GM20000 (cell line): ENCODE results near the gene JMJD1C.
A peak's percentile ranks its signal among the peaks of the same experiment; 100 is the strongest.

Experiments
- DNase-seq: peaks from one replicate; pipeline ENCODE4 v3.0.0; 2012; ENCODE audit warnings: low spot score
- CTCF ChIP-seq: IDR thresholded peaks from 2 replicates; pipeline ENCODE4 v1.5.1; 2012; ENCODE audit warnings: mild to moderate bottlenecking, control low read depth; ENCODE audit errors: extremely low read depth, missing control alignments

Gene JMJD1C

GRCh38 chr10:63266391-63267316 is 199.1 kb downstream of the JMJD1C start:
- no peak for TF ChIP-seq CTCF
- no peak for DNase-seq

- no peak for TF ChIP-seq CTCF
- no peak for DNase-seq
Observed at GRCh38 chr10:63265683-63266235, 200.0 kb downstream of the JMJD1C start.

GRCh38 chr10:63265222-63265617 is 200.6 kb downstream of the JMJD1C start:
- DNase-seq = peak; percentile 15
- no peak for TF ChIP-seq CTCF

- no peak for DNase-seq
- TF ChIP-seq CTCF = no peak
Observed at GRCh38 chr10:63264617-63265221, 201.1 kb downstream of the JMJD1C start.

GRCh38 chr10:63262430-63263073 is 203.2 kb downstream of the JMJD1C start:
- DNase-seq = no peak
- TF ChIP-seq CTCF = no peak

GRCh38 chr10:63261496-63261895 is 204.3 kb downstream of the JMJD1C start:
- peak; percentile 15 for DNase-seq
- no peak for TF ChIP-seq CTCF
